Ishikawa (cell line): ENCODE measurements around the gene SLC24A1.

Experiments
- CEBPB ChIP-seq: IDR thresholded peaks from 2 replicates; pipeline ENCODE4 v1.6.1; 2012
- CREB1 ChIP-seq: IDR thresholded peaks from 2 replicates; pipeline ENCODE4 v1.6.1; 2012; ENCODE audit warnings: low read depth
- EGR1 ChIP-seq: IDR thresholded peaks from 2 replicates; pipeline ENCODE4 v1.6.1; 2012
- EP300 ChIP-seq: IDR thresholded peaks from 2 replicates; pipeline ENCODE4 v1.6.1; 2012; ENCODE audit warnings: borderline replicate concordance
- FOXM1 ChIP-seq: IDR thresholded peaks from 2 replicates; pipeline ENCODE4 v1.6.1; 2012; ENCODE audit warnings: low read depth, borderline replicate concordance
- NFIC ChIP-seq: IDR thresholded peaks from 2 replicates; pipeline ENCODE4 v1.6.1; 2012
- RAD21 ChIP-seq: IDR thresholded peaks from 2 replicates; pipeline ENCODE4 v1.6.1; 2012; ENCODE audit warnings: low read depth
- TCF12 ChIP-seq: IDR thresholded peaks from 2 replicates; pipeline ENCODE4 v1.6.1; 2012; ENCODE audit warnings: low read depth
- TEAD4 ChIP-seq: IDR thresholded peaks from 2 replicates; pipeline ENCODE4 v1.6.1; 2012
- YY1 ChIP-seq: IDR thresholded peaks from 2 replicates; pipeline ENCODE4 v1.6.1; 2012; ENCODE audit warnings: low read depth
- ZBTB7A ChIP-seq: IDR thresholded peaks from 2 replicates; pipeline ENCODE4 v1.6.1; 2012; ENCODE audit warnings: low read depth
- TF ChIP-seq, protein P1 (sequence below): IDR thresholded peaks from 2 replicates; pipeline ENCODE4 v1.6.1; 2012
- TF ChIP-seq, protein P2 (sequence below): IDR thresholded peaks from 2 replicates; pipeline ENCODE4 v1.6.1; 2012
- TF ChIP-seq, protein P3 (sequence below): IDR thresholded peaks from 2 replicates; pipeline ENCODE4 v1.6.1; 2012; ENCODE audit warnings: low read depth, mild to moderate bottlenecking

DNA sequence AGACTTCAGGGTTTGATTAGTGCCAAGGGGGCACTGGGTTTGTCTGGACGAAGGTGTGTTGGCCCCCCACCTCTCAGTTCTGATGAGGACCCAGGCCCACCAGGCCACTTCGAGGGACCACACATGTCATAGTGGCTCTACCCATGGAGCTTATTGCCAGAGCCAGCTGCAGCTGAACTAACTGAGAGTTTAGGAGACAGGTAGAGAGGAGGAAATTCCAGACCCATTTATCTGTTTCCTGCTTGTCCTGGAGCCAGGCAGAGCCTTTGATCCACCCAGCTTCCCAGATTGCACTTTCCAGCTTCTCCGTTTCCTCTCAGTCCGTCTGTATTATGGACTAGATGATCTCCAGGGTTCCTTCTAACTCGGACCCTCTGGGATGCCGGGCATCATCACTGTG lies 20.9 kb downstream of the SLC24A1 start:
- no peak for TF ChIP-seq RAD21
- no peak for TF ChIP-seq ZBTB7A
- no peak for TF ChIP-seq EP300
- TF ChIP-seq, protein P1, sequence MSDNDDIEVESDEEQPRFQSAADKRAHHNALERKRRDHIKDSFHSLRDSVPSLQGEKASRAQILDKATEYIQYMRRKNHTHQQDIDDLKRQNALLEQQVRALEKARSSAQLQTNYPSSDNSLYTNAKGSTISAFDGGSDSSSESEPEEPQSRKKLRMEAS, result no peak
- no peak for TF ChIP-seq YY1
- TF ChIP-seq NFIC, result no peak
- TF ChIP-seq, protein P2, sequence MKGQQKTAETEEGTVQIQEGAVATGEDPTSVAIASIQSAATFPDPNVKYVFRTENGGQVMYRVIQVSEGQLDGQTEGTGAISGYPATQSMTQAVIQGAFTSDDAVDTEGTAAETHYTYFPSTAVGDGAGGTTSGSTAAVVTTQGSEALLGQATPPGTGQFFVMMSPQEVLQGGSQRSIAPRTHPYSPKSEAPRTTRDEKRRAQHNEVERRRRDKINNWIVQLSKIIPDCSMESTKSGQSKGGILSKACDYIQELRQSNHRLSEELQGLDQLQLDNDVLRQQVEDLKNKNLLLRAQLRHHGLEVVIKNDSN, result no peak
- no peak for TF ChIP-seq TCF12
- TF ChIP-seq FOXM1, result no peak
- no peak for TF ChIP-seq EGR1
- no peak for TF ChIP-seq CEBPB
- TF ChIP-seq, protein P3, sequence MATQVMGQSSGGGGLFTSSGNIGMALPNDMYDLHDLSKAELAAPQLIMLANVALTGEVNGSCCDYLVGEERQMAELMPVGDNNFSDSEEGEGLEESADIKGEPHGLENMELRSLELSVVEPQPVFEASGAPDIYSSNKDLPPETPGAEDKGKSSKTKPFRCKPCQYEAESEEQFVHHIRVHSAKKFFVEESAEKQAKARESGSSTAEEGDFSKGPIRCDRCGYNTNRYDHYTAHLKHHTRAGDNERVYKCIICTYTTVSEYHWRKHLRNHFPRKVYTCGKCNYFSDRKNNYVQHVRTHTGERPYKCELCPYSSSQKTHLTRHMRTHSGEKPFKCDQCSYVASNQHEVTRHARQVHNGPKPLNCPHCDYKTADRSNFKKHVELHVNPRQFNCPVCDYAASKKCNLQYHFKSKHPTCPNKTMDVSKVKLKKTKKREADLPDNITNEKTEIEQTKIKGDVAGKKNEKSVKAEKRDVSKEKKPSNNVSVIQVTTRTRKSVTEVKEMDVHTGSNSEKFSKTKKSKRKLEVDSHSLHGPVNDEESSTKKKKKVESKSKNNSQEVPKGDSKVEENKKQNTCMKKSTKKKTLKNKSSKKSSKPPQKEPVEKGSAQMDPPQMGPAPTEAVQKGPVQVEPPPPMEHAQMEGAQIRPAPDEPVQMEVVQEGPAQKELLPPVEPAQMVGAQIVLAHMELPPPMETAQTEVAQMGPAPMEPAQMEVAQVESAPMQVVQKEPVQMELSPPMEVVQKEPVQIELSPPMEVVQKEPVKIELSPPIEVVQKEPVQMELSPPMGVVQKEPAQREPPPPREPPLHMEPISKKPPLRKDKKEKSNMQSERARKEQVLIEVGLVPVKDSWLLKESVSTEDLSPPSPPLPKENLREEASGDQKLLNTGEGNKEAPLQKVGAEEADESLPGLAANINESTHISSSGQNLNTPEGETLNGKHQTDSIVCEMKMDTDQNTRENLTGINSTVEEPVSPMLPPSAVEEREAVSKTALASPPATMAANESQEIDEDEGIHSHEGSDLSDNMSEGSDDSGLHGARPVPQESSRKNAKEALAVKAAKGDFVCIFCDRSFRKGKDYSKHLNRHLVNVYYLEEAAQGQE, result no peak
- no peak for TF ChIP-seq CREB1
- no peak for TF ChIP-seq TEAD4
